Hematopoietic multipotent progenitor cell (in vitro differentiated cells): ENCODE results near the gene TCFL5. TPM values are rescaled to one million over a fixed set of nuclear protein-coding genes. Genes with fewer than 3 reads are reported as not detected.

Source experiments
- DNase-seq, 3 donors: peaks; one replicate each; pipeline ENCODE4 v3.0.0-alpha.2; 2011 to 2015; ENCODE audit warnings: low read depth in 2 of 3, low spot score in 2 of 3
- total RNA-seq: library from RNA; depleted of rRNA; stranded (reverse); fragments of >200 nt; gene quantifications from one replicate; pipeline ENCODE4 v1.2.3, GENCODE V29; 2012

Gene TCFL5
- total RNA-seq, 1 donor, result 2.7 TPM

DNA sequence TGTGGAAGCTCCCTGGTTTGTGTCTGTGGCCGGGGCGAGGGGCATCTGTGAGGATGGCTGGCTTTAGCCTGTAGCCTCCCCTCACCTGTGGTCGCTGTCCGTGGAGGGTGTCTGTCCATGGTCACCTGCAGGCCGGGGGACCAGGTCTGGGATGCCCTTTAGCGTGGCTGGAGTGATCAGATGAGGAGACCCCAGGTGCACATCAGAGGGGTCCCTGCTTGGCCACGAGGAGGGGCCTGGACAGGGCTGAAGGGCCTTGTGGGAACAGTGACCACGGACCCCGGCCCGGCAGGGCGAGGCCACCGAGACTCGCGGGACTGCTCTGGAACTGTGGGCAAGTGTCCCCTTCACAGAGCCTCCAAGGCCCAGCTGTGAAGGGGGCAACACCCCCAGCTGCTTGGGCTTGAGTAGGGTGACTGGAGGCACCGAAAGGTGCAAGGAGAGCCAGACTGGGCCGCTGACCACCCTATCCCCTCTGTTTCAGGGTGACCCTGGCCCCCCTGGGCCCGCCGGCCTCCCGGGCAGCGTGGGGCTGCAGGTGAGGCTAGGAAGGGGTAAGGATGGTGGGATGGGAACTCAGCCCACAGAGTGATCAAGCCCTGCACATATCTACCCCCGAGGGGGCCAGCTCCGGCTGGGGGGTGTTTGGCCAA, 36.2 kb downstream of the TCFL5 start:
- DNase-seq, result no peak

DNA sequence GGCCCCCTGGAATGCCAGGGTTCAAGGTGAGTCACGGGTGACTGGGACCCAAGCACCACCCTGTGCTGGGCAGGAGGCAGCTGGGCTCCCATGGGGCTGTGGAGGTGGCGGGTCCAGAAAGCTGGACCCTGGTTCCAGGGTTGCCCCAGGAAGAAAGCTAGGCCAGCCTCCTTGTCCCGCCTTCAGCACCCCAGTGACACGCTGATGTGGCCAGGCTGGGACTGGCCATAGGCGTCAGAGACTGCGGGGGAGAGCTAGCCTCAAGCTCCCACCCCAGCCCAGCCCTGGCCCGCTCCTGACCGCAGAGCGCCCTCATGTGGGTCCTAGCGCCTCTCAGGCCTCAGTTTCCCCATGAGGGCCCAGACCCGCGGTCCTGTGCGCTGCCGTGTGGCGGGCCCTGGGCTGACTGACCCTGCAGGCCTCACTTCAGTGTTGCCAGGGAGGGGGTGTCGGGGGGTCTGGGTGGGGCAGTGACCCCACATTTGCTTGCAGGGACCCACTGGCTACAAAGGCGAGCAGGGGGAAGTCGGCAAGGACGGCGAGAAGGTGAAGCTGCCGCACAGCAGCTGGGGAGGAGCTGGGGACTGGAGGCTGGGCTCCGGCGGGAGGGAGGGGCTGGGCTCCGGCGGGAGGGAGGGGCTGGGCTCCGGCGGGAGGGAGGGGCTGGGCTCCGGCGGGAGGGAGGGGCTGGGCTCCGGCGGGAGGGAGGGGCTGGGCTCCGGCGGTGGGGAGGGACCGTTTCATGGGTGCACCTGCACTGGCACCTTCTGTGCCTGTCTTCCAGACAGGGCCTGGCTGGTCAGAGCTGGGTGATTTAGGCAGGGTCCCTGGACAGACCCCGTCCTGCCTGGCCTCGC, 36.9 kb downstream of the TCFL5 start:
- DNase-seq, result peak in 2 of 3 donors; percentile 54 to 58

DNA sequence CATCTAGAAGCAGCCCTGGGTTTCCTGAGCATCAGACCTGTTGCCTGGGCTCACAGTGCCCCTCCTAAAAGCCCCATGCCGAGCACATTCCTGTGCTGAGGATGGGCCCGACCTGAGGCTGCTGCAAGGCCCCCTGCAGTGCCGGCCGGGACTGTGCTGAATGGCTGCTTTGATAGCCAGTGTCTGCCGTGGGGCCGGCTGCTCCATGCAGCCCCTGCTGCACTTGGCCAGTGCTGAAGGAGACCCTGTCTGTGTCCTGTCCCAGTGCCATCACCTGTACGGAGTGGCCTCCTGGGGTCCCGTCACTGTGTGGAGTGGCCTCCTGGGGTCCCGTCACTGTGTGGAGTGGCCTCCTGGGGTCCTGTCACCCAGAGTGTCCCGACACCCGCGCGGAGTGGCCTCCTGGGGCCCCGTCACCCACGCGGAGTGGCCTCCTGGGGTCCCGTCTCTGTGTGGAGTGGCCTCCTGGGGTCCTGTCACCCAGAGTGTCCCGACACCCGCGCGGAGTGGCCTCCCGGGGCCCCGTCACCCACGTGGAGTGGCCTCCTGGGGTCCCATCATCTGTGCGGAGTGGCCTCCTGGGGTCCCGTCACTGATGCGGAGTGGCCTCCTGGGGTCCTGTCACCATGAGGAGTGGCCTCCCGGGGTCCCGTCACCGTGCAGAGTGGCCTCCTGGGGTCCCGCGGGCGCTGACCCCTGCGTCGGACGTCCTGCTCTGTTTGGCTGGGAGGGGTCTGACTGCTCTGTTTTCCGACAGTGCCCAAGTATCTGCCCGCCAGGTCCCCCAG, 37.7 kb downstream of the TCFL5 start:
- no peak for DNase-seq

DNA sequence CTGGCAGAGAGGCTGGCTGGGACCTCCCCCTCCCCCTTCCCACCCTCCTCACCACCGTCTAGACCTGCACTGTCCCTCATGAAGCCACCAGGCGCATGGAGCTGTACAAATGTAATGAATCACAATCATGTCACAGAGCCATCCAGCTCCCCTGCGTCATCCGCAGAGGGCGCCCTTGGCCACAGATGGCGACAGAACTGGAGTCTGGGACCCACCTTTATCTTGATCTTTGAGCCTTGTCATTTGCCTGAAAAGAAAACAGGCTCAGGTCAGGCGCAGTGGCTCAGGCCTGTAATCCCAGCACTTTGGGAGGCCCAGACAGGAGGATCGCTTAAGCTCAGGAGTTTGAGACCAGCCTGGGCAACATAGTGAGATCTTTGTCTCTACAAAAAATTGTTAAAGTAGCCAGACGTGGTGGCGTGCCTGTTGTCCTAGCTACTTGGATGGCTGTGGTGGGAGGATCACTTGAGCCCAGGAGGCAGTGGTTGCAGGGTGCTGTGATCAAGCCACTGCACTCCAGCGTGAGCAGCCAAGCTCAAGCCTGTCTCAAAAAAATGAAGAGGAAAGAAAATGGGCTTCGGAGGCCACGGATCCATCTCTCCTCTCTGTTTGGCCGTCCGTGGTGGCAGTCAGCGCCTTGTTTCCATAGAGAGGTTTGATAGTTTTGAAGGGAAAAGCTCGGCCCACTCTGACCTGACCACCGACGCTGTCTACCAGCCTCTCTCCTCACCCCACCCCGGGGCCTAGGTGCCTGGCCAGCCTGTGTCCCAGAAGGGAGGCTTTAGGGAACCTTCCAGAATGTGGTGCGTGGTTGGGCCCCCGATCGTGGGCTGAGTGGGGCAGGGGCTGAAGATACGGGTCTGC, 38.6 kb downstream of the TCFL5 start:
- peak in 2 of 3 donors; percentile 77 to 78 for DNase-seq

DNA sequence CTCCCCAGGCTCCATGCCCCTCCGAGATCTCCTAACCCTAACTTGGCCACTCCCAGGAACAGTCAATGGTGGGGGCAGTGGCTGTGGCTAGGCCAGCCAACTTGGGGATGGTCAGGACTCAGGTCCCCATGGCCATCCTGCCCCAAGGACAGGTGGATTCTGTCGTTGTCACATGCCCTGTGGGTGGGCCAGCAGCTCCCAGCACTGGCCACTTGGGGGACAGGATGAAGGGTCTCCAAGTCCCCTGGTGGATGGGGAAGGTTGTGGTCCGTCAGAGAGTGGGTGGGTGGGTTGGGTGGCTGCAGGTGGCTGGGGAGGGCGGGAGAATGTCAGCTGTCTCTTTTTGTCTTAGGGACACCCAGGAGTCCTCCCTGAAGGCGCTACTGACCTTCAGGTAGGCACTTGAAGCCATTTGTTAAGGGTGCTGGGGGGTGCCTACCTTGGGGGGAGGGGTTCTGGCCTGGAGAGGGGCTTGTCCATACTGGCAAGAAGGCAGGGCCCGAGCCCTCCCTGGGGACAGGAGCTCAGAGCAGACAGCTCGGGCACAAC, 39.3 kb downstream of the TCFL5 start:
- no peak for DNase-seq

DNA sequence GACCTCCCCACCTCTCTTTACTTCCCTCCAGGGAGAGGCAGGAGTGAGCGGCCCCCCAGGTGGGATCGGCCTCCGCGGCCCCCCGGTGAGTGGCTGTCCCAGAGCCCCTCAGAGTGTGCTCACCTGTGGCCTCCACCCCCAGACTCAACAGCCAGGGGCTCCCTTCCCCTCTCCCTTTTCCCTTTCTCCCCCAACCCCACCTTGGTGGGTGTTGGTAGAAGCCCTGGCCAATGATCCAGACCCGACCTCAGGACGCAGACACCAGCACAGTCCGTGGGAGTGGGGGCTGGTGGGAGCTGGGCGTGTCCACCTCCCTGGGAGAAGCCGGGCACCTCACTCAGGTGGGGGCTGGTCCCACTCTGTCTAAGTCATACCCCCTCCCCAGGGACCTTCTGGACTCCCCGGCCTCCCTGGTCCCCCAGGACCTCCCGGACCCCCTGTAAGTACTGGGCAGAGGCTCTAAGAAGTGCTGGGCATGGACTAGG, 39.9 kb downstream of the TCFL5 start:
- DNase-seq, result no peak

DNA sequence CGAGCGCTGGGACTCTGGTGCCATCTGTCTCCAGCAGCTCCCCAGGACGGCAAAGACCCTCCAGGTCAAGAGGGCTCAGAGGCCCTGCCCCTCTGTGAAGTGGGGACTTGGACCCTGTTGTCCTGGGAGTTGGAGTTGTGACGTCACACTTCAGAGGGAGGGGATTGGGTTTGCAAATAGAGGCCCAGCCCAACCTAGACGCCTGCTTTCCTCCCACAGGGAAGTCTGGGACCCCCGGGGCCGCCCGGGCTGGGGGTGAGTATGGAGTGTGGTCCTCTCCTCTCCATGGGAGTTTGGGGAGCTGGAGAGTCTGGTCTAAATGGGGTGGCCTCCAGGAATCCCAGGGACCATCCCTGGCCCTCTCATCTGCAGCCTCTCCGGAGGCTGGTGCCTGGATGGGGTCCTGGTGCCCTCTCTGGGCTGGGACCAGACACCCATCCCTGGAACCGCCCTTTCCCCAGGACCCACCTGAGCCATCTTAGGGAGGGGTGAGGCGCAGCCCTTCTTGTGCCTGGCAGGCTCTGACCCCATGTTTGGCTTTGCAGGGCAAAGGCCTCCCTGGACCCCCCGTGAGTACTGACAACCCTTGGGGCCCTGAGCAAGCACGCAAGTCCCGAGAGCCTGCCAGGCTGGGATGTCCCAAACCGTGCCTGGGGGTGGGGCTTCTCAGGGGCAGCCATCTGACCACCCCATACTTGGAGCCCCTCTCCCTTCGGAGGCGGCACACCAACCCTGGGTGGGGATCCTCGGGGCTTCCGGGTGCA, 40.5 kb downstream of the TCFL5 start:
- DNase-seq, result no peak

DNA sequence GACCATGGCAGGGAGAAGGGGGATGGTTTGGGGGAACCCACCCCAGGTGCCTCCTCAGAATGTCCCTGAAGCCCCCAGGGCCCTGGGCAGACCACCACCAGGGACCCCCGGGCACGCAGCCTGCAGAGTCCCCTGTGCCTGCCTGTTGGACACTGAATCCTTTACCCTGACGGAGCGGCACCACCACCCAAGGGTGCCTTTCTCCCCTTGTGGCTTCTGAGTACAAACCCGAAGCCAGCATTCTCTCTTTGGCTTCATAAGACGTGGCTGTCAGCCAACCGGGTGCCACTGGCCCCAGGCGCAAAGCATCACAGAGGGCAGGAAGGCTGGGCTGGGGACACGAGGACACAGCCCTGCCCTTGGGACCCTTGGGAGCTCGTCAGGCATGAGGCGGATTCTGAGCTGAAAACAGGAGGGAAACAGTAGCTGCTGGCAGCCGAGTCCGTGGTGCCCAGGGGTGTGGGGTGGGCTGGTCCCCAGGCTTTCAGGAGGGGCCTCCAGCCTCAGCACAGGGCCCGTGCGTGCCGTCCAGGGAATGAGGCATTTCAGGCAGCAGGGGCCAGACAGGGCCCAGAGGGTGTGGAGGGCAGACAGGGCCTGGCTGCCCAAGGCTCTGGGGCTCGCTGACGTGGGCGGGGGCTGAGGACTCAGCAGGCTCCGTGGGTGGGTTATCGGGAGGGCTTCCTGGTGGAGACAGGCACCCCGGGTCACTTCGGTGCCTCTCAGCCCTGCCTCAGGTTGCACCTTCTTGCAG, 41.2 kb downstream of the TCFL5 start:
- no peak for DNase-seq

DNA sequence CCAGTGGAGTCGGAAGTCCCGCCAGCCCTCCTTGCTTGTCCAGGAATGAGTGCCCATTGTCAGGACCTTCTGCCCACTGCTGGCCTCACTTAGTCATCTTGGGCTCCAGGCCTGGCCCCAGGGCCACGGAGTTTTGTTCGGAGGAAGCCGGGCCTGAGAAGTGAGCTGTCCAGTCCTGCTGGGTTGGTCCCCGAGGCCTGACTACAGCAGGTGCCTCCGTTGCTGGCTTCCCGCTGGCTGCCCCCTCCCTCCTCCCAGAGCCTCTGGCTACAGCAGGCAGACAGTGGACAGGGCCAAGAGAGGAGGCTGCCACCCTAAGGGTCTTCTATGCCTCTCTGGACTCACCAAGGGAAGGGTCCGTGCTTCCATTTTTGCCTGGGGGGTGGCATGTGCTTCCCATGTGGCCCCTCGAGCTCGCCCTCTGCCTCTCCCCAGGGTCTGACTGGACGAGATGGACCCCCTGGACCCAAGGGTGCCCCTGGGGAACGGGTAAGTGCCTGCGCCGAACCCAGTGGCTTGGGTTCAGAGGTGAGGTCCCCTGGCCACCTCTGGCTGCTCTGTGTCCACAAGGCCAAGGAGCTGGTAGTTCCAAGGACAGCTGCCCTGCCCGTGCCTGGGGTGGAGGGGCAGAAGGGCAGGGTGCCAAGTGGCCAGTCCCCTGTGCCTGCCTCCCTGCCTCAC, 42.0 kb downstream of the TCFL5 start:
- no peak for DNase-seq

DNA sequence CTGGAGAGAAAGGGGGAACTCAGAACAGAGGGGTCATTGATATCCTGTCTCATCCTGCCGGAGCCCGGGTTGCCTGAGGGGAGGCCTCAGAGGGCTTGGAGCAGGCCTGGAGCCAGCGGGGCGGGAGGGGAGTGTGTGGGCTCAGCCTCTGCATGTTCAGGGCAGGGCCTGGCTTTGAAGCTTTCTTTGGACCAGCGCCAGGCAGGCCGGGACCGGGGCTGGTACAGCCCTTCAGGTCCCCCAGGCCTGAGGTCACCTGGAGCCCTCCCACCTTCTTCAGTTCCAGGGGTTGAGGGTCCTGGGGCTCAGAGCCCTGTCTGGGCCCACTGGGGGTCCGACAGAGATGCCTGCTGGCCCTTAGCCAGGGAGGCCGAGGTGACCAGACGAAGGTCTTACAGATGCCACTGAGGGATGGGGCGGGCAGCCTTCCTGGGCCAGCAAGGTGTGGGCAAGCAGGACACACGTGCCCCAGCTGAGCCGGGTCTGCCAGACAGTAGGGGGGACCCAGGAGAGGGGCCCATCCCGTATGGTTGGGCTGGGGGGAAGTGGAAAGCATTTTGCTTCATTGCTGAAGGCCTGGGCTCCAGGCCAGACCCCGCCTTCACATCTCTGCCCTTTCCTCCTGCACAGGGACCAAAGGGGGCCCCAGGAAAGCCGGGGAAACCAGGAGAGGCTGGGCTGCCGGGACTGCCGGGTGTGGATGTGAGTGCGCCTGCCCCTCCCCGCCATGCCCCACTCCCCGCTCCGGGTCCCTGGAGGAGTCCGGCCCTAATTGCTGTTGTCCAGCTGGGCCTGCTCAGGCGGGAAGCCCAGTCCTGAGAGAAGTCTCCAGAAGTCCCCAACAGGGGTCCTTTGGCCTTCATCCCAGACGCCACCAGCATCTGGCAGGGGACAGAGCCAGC, 42.8 kb downstream of the TCFL5 start:
- DNase-seq, result peak in 1 of 3 donors; percentile 37

DNA sequence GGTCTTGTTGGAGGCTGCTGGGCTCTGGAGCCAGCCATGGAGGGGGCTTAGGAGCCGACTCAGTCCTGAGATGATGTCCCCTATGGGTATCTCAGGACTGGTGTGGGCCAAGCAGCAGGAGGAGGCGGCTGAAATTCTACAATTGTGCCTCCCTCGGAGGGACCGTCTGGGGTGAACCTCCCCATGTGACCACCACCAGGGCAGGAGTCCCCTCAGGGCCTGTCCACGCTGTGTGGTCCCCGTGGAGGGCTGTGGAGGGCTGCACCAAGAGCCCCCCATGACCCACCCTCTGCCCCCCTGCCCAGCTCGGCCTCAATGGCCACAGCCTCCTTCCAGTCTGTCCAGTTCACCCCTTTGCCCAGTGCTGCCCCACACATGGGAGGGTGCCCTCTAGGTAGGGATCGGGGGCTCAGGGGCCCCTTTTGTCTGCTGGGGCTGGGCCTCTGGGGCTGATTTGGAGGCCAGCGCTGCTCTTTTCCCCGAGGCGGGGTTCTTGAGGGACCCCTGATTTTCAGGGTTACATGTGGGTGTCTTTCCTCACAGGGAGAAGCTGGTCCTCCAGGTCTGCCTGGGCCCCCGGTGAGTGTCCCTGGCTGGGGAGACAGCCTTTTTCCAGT, 43.5 kb downstream of the TCFL5 start:
- no peak for DNase-seq

DNA sequence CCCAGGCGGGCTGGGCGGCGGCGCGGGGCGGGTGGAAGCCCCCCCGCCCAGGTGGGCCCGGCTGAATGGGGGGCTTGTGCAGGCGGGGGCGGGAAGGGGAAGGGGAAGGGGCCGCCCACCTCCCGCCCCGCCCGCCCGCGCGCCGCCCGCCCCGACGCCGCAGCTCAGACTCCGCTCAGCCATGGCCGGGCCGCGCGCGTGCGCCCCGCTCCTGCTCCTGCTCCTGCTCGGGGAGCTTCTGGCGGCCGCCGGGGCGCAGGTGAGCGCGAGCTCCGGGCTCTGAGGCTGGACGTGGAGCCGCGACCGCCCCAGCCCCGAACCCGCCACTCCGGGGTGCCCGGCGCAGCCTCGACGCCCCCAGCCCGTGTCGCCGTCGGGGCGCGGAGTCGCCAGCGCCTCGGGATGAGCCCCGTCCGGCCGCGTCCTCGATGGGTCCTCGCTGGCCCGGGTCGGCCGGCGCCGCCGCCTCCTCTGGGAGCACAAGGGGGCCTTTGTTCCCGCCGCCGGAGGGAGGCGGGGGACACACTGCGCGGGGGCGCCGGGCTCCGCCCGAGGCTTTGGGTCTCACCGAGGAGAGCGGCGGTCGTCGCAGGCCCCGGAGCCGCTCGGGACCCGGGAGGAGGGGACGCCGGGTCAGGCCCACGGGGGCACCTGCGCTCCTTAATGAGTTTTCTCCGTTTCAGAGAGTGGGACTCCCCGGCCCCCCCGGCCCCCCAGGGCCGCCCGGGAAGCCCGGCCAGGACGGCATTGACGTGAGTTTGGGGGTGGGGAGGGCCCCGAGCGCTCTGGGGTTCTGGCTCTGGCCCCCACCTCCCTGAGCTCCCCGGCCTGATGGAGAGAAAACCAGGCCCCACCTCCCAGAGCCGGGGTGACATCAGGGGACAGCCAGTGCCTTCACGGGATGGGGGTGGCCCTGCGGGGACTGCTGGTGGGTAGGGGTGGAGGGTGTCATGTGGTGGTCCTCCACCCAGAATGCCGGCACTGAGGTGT, 44.4 kb downstream of the TCFL5 start, which contains the start of gene COL9A3:
Gene COL9A3 (plus strand): TSS at position 167 of the 990 bp plus-strand sequence. CDS start 15 bp downstream, at position 182.
- DNase-seq, result no peak

DNA sequence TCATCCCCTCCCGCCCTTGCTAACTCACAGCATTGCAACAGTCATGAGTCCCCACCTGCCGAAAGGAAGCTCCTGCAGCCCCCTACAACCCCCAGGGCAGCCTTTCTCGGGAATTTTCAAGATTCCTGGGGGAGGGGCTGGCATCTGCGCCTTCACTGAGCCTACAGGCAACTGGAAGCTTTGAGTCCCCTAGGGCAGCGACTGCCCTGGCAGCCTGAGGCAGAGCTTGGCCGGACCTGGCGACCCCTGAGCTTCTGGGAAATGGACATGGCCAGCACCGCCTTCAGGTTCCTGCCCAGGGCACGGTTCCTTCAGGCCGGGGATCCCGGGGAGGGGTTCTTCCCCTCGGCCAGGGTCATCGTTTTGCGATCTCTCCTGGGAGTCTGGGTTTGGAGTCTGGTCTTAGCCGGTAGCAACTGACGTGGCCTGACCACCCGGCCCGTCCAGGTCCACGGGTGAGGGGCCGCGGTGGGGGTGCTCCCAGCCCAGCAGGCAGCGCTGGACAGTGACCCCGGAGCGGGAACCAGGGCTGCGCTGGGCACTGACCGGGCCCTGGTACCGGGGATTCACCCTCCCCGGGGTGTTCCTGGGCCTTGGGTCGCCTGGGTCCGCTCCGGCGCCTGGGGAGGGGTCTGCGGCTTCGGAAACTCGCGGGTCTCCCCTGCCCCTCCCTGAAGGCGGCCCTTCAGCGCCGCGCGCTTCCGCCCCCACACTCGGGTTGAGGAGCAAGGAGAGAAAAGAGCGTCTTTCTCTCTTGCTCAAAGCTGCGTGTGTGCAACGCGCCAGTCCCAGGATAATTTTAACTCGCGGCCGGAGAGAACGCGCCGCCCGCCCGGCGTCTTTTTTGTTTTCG, 45.4 kb downstream of the TCFL5 start:
- peak in 1 of 3 donors; percentile 29 for DNase-seq
